H9 (cell line): Measurements from ENCODE around the gene NAGPA. TPM values are rescaled to one million over a fixed set of nuclear protein-coding genes. Genes with fewer than 3 reads are reported as not detected.

Source experiments
- DNase-seq: peaks from one replicate; pipeline ENCODE4 v3.0.0-alpha.2; 2017
- H2AFZ ChIP-seq: one replicate; pipeline ENCODE4 v1.6.1; 2013; ENCODE audit warnings: mild to moderate bottlenecking, low read length, control low read depth, moderate library complexity
- H2AK5ac ChIP-seq: 2 replicates; pipeline ENCODE4 v1.6.1; 2013; ENCODE audit warnings: low read length, control low read depth, mixed read lengths; ENCODE audit not compliant: insufficient read length
- H2BK120ac ChIP-seq: one replicate; pipeline ENCODE4 v1.6.1; 2013; ENCODE audit warnings: low read depth, mild to moderate bottlenecking, low read length, control low read depth, inconsistent platforms; ENCODE audit not compliant: poor library complexity, severe bottlenecking
- H2BK12ac ChIP-seq: 2 replicates; pipeline ENCODE4 v1.6.1; 2013; ENCODE audit warnings: low read length, control low read depth, mixed read lengths, low read depth; ENCODE audit not compliant: insufficient read length
- H2BK15ac ChIP-seq: 2 replicates; pipeline ENCODE4 v1.6.1; 2013; ENCODE audit warnings: low read depth, low read length, control low read depth
- H2BK20ac ChIP-seq: one replicate; pipeline ENCODE4 v1.6.1; 2013; ENCODE audit warnings: low read depth, mild to moderate bottlenecking, low read length, control low read depth, inconsistent platforms; ENCODE audit not compliant: poor library complexity, severe bottlenecking
- H2BK5ac ChIP-seq: 2 replicates; pipeline ENCODE4 v1.6.1; 2013; ENCODE audit warnings: low read length, control low read depth, mixed read lengths; ENCODE audit not compliant: insufficient read length
- H3K14ac ChIP-seq: 2 replicates; pipeline ENCODE4 v1.6.1; 2013; ENCODE audit warnings: low read length, control low read depth; ENCODE audit not compliant: insufficient read depth
- H3K18ac ChIP-seq: 2 replicates; pipeline ENCODE4 v1.6.1; 2013; ENCODE audit warnings: low read depth, mild to moderate bottlenecking, mixed read lengths, low read length, control low read depth; ENCODE audit not compliant: insufficient read length
- H3K23ac ChIP-seq: 2 replicates; pipeline ENCODE4 v1.6.1; 2013; ENCODE audit warnings: low read length, control low read depth, mixed read lengths, low read depth; ENCODE audit not compliant: insufficient read length
- H3K23me2 ChIP-seq: 2 replicates; pipeline ENCODE4 v1.6.1; 2013; ENCODE audit warnings: low read depth, mild to moderate bottlenecking, mixed read lengths, low read length, control low read depth; ENCODE audit not compliant: insufficient read length, poor library complexity, severe bottlenecking
- H3K27ac ChIP-seq: 2 replicates; pipeline ENCODE4 v1.5.1; 2013; ENCODE audit warnings: low read length, control low read depth, mixed read lengths, low read depth; ENCODE audit not compliant: insufficient read length
- H3K27me3 ChIP-seq: 2 replicates; pipeline ENCODE4 v1.6.1; 2013; ENCODE audit warnings: low read length, control low read depth, inconsistent platforms; ENCODE audit not compliant: insufficient read depth
- H3K4ac ChIP-seq: 2 replicates; pipeline ENCODE4 v1.6.1; 2013; ENCODE audit warnings: low read depth, mild to moderate bottlenecking, control low read depth, inconsistent platforms, low read length, moderate library complexity
- H3K4me1 ChIP-seq: 2 replicates; pipeline ENCODE4 v1.6.1; 2013; ENCODE audit warnings: low read length, control low read depth, inconsistent platforms; ENCODE audit not compliant: insufficient read depth
- H3K4me2 ChIP-seq: 2 replicates; pipeline ENCODE4 v1.6.1; 2013; ENCODE audit warnings: low read length, control low read depth, mixed read lengths; ENCODE audit not compliant: insufficient read length, insufficient read depth
- H3K56ac ChIP-seq: 2 replicates; pipeline ENCODE4 v1.6.1; 2013; ENCODE audit warnings: low read depth, mild to moderate bottlenecking, mixed read lengths, low read length, control low read depth; ENCODE audit not compliant: insufficient read length
- H3K79me1 ChIP-seq: 2 replicates; pipeline ENCODE4 v1.6.1; 2013; ENCODE audit warnings: low read depth, mild to moderate bottlenecking, moderate library complexity, low read length, control low read depth, inconsistent platforms; ENCODE audit not compliant: insufficient read depth, poor library complexity, severe bottlenecking
- H3K79me2 ChIP-seq: 2 replicates; pipeline ENCODE4 v1.6.1; 2013; ENCODE audit warnings: low read length, control low read depth, inconsistent platforms; ENCODE audit not compliant: insufficient read depth
- H3K9ac ChIP-seq: 2 replicates; pipeline ENCODE4 v1.6.1; 2013; ENCODE audit warnings: low read length, control low read depth, mixed read lengths; ENCODE audit not compliant: insufficient read length; ENCODE audit errors: extremely low read depth
- H3K9me3 ChIP-seq: one replicate; pipeline ENCODE4 v1.6.1; 2013; ENCODE audit warnings: low read depth, low read length, inconsistent platforms; ENCODE audit not compliant: control insufficient read depth
- H3T11ph ChIP-seq: one replicate; pipeline ENCODE4 v1.6.1; 2013; ENCODE audit warnings: mild to moderate bottlenecking, low read length, control low read depth, inconsistent platforms
- H4K20me1 ChIP-seq: one replicate; pipeline ENCODE4 v1.6.1; 2013; ENCODE audit not compliant: control insufficient read depth, insufficient read length, insufficient read depth
- H4K5ac ChIP-seq: 2 replicates; pipeline ENCODE4 v1.6.1; 2013; ENCODE audit warnings: low read depth, mild to moderate bottlenecking, mixed read lengths, low read length, control low read depth; ENCODE audit not compliant: insufficient read length
- H4K8ac ChIP-seq: replicated peaks from 2 replicates; pipeline ENCODE4 v1.6.1; 2013; ENCODE audit warnings: low read length, control low read depth, mixed read lengths, low read depth; ENCODE audit not compliant: insufficient read length
- H4K91ac ChIP-seq: 2 replicates; pipeline ENCODE4 v1.6.1; 2013; ENCODE audit warnings: low read depth, mild to moderate bottlenecking, moderate library complexity, mixed read lengths, low read length, control low read depth; ENCODE audit not compliant: insufficient read length
- H3K27ac Mint-ChIP-seq, 3 experiments: 2 replicates in 2 of 3; 3 replicates in 1 of 3; pipeline ENCODE4 v1.8.0; 2020 to 2021; ENCODE audit warnings: mixed read lengths in 3 of 3, mild to moderate bottlenecking in 1 of 3, moderate library complexity in 1 of 3
- H3K27me3 Mint-ChIP-seq: 2 replicates; pipeline ENCODE4 v1.8.0; 2021; ENCODE audit warnings: low read depth, mild to moderate bottlenecking, moderate library complexity, mixed read lengths
- H3K36me3 Mint-ChIP-seq, 3 experiments: 2 replicates in 2 of 3; 3 replicates in 1 of 3; pipeline ENCODE4 v1.8.0; 2020 to 2021; ENCODE audit warnings: low read depth in 3 of 3, mixed read lengths in 3 of 3; ENCODE audit not compliant: insufficient read depth in 1 of 3
- H3K4me1 Mint-ChIP-seq, 2 experiments: 2 replicates each; pipeline ENCODE4 v1.8.0; 2020; ENCODE audit warnings: mixed read lengths in 2 of 2
- H3K4me3 Mint-ChIP-seq, 2 experiments: 2 replicates in 1 of 2; 3 replicates in 1 of 2; pipeline ENCODE4 v1.8.0; 2020 to 2021; ENCODE audit warnings: mild to moderate bottlenecking in 2 of 2, mixed read lengths in 2 of 2, moderate library complexity in 1 of 2
- H3K9me3 Mint-ChIP-seq, 2 experiments: 2 replicates in 1 of 2; 3 replicates in 1 of 2; pipeline ENCODE4 v1.8.0; 2020; ENCODE audit warnings: mild to moderate bottlenecking in 2 of 2, mixed read lengths in 2 of 2, moderate library complexity in 1 of 2
- CTCF ChIP-seq: fragments of 200-600 bp; sonication (generic); conservative IDR thresholded peaks from 3 replicates; pipeline ENCODE4 v1.8.0; 2021; ENCODE audit warnings: antibody characterized with exemption, mild to moderate bottlenecking
- WGBS: extraction: QIAGEN DNeasy Blood & Tissue Kit; methylation state at CpG from one replicate; pipeline ENCODE4 v1.1.7; 2013; ENCODE audit warnings: missing lambda C conversion rate, low lambda C conversion rate, mixed read lengths; ENCODE audit not compliant: insufficient read length; ENCODE audit errors: extremely low coverage; 5-methylcytosine and 5-hydroxymethylcytosine counted together
- total RNA-seq: library from RNA; stranded (reverse); gene quantifications from 2 replicates; pipeline ENCODE4 v1.2.1, GENCODE V29; 2021

NAGPA gene
- total RNA-seq, 1 experiment from 2014 or later: 12.1 TPM

- Histone ChIP-seq H4K5ac (no peak overlapping the region), H4K8ac (no peak overlapping the region), H3K4me2 (no peak overlapping the region), H3K4me1 (peaks cover 2% of the 10 kb centered on the region), H3T11ph (no peak overlapping the region), H3K4ac (no peak overlapping the region), H3K9ac (no peak overlapping the region), H2AFZ (no peak overlapping the region), H3K14ac (no peak overlapping the region; the same call in 1 of the 2 replicates), H3K27ac (no peak overlapping the region), H3K79me1 (no peaks in the 10 kb centered on the region), H2AK5ac (no peak overlapping the region), H3K27me3 (no peaks in the 10 kb centered on the region), H3K79me2 (no peaks in the 10 kb centered on the region), H2BK20ac (no peak overlapping the region), H3K18ac (no peak overlapping the region), H3K56ac (no peak overlapping the region), H2BK5ac (no peak overlapping the region), H4K91ac (no peak overlapping the region), H2BK12ac (no peak overlapping the region), H2BK120ac (no peak overlapping the region), H3K23me2 (no peaks in the 10 kb centered on the region), H2BK15ac (no peak overlapping the region), H3K23ac (no peak overlapping the region), H4K20me1 (no peaks in the 10 kb centered on the region), H3K9me3 (no peaks in the 10 kb centered on the region)
- no CpG with 5 or more reads among the region's 12 CpGs for WGBS
- no peak overlapping the region for H3K4me3 Mint-ChIP-seq
- H3K9me3 Mint-ChIP-seq: no peaks in the 10 kb centered on the region
- peaks cover 6% of the 10 kb centered on the region for H3K27me3 Mint-ChIP-seq
- DNase-seq: no peak
- no peak overlapping the region for H3K27ac Mint-ChIP-seq
- TF ChIP-seq CTCF: no peak
- no peaks in the 10 kb centered on the region for H3K36me3 Mint-ChIP-seq
- peaks cover 10 to 18% of the 10 kb centered on the region in 2 experiments for H3K4me1 Mint-ChIP-seq
Measured at GRCh38 chr16:5041600-5042133, 7.9 kb upstream of the NAGPA start.
